Neural cell (in vitro differentiated cells): ENCODE data around the gene ACTR3C. TPM values are rescaled to one million over a fixed set of nuclear protein-coding genes. Genes with fewer than 3 reads are reported as not detected.

ENCODE experiments used
- H2AFZ ChIP-seq: fragments of 200-600, 300-800 bp; sonication (generic), shearing (Covaris generic); 2 replicates; pipeline ENCODE4 v1.6.0; 2014; ENCODE audit warnings: low read depth, mild to moderate bottlenecking, antibody characterized with exemption, low read length, moderate library complexity
- H3F3A ChIP-seq: fragments of 200-600 bp; shearing (Covaris generic); 2 replicates; pipeline ENCODE4 v1.6.1; 2016; ENCODE audit warnings: mild to moderate bottlenecking, moderate library complexity, mixed read lengths, antibody characterized with exemption, low read length; ENCODE audit not compliant: insufficient read depth, poor library complexity, severe bottlenecking
- H3K27ac ChIP-seq: fragments of 200-600, 300-800 bp; sonication (generic), shearing (Covaris generic); 2 replicates; pipeline ENCODE4 v1.5.1; 2014; ENCODE audit warnings: mild to moderate bottlenecking, low read length, moderate library complexity
- H3K27me3 ChIP-seq: fragments of 300-800, 200-600 bp; sonication (generic), shearing (Covaris generic); 2 replicates; pipeline ENCODE4 v1.6.0; 2014; ENCODE audit warnings: mild to moderate bottlenecking, low read depth, low read length, moderate library complexity; ENCODE audit not compliant: insufficient read depth
- H3K36me3 ChIP-seq: fragments of 300-800, 200-600 bp; sonication (generic), shearing (Covaris generic); 2 replicates; pipeline ENCODE4 v1.5.1; 2014; ENCODE audit warnings: mild to moderate bottlenecking, antibody characterized with exemption, low read length, moderate library complexity; ENCODE audit not compliant: insufficient read depth
- H3K4me2 ChIP-seq: fragments of 300-800, 200-600 bp; sonication (generic), shearing (Covaris generic); 2 replicates; pipeline ENCODE4 v1.6.0; 2014; ENCODE audit warnings: mild to moderate bottlenecking, low read length
- H3K4me3 ChIP-seq: fragments of 300-800, 200-600 bp; sonication (generic), shearing (Covaris generic); 2 replicates; pipeline ENCODE4 v1.5.1; 2014; ENCODE audit warnings: mild to moderate bottlenecking, low read length, moderate library complexity
- H3K79me2 ChIP-seq: fragments of 200-600 bp; shearing (Covaris generic); replicated peaks from 2 replicates; pipeline ENCODE4 v1.6.0; 2014; ENCODE audit warnings: mild to moderate bottlenecking, low read length, moderate library complexity; ENCODE audit not compliant: insufficient read depth
- H3K9ac ChIP-seq: fragments of 300-800, 200-600 bp; sonication (generic), shearing (Covaris generic); 2 replicates; pipeline ENCODE4 v1.6.1; 2016; ENCODE audit warnings: mild to moderate bottlenecking, low read length, mixed read lengths
- H3K9me2 ChIP-seq: fragments of 200-600 bp; shearing (Covaris generic); 2 replicates; pipeline ENCODE4 v1.6.1; 2016; ENCODE audit warnings: mild to moderate bottlenecking, low read length, mixed read lengths; ENCODE audit not compliant: insufficient read depth
- H3K9me3 ChIP-seq: fragments of 200-600, 300-800 bp; sonication (generic), shearing (Covaris generic); 2 replicates; pipeline ENCODE4 v1.6.1; 2016; ENCODE audit warnings: mild to moderate bottlenecking, mixed run types, low read length, moderate library complexity, mixed read lengths
- H4K20me1 ChIP-seq: fragments of 200-600 bp; shearing (Covaris generic); 2 replicates; pipeline ENCODE4 v1.6.1; 2016; ENCODE audit warnings: mild to moderate bottlenecking, mixed run types; ENCODE audit not compliant: insufficient read depth
- CTCF ChIP-seq: fragments of 450-650 bp; IDR thresholded peaks from 2 replicates; pipeline ENCODE4 v1.5.1; 2014; ENCODE audit warnings: antibody characterized with exemption, mild to moderate bottlenecking, moderate library complexity; ENCODE audit not compliant: poor library complexity, severe bottlenecking
- EP300 ChIP-seq: fragments of 450-650 bp; conservative IDR thresholded peaks from 2 replicates; pipeline ENCODE4 v1.6.1; 2014; ENCODE audit warnings: antibody characterized with exemption, mild to moderate bottlenecking, moderate library complexity; ENCODE audit not compliant: poor library complexity, severe bottlenecking
- EZH2 ChIP-seq: fragments of 200-600, 300-800 bp; shearing (Covaris generic), sonication (generic); IDR thresholded peaks from 2 replicates; pipeline ENCODE4 v1.6.1; 2014; ENCODE audit warnings: antibody characterized with exemption, low read length, borderline replicate concordance, mild to moderate bottlenecking; ENCODE audit not compliant: insufficient read depth, poor library complexity, severe bottlenecking
- MXI1 ChIP-seq: fragments of 450-650 bp; conservative IDR thresholded peaks from 2 replicates; pipeline ENCODE4 v1.6.1; 2014; ENCODE audit warnings: antibody characterized with exemption, mild to moderate bottlenecking; ENCODE audit not compliant: poor library complexity, severe bottlenecking
- POLR2AphosphoS5 ChIP-seq: IDR thresholded peaks from 2 replicates; pipeline ENCODE4 v1.6.1; 2012
- RAD21 ChIP-seq: fragments of 450-650 bp; conservative IDR thresholded peaks from 2 replicates; pipeline ENCODE4 v1.6.1; 2014; ENCODE audit warnings: antibody characterized with exemption, mild to moderate bottlenecking, moderate library complexity
- REST ChIP-seq: IDR thresholded peaks from 2 replicates; pipeline ENCODE4 v1.6.1; 2012; ENCODE audit warnings: borderline replicate concordance
- SMC3 ChIP-seq: fragments of 450-650 bp; conservative IDR thresholded peaks from 2 replicates; pipeline ENCODE4 v1.6.1; 2014; ENCODE audit warnings: antibody characterized with exemption, mild to moderate bottlenecking, moderate library complexity; ENCODE audit not compliant: poor library complexity
- TAF1 ChIP-seq: IDR thresholded peaks from 2 replicates; pipeline ENCODE4 v1.6.1; 2012; ENCODE audit warnings: low read depth
- polyA plus RNA-seq: library from polyadenylated mRNA; depleted of rRNA; stranded (reverse); fragments of >200 nt; gene quantifications from 2 replicates; pipeline ENCODE4 v1.2.3, GENCODE V29; 2014

The ACTR3C gene
- polyA plus RNA-seq, 1 donor from 2014 or later, result not detected

GRCh38 chr7:150370612-150371071, 47.3 kb upstream of the ACTR3C start:
- H3K79me2 ChIP-seq, result peaks cover 34% of the 10 kb centered on the region
- no peaks in the 10 kb centered on the region for H3K9me3 ChIP-seq
- peak overlapping the region; percentile 28 for H3K27ac ChIP-seq
- no peaks in the 10 kb centered on the region for H3F3A ChIP-seq
- no peak for TF ChIP-seq SMC3
- TF ChIP-seq RAD21, result no peak
- no peak for TF ChIP-seq REST
- no peak for TF ChIP-seq POLR2AphosphoS5
- TF ChIP-seq EZH2, result no peak
- TF ChIP-seq EP300, result no peak
- no peak for TF ChIP-seq CTCF
- no peak for TF ChIP-seq MXI1
- no peak for TF ChIP-seq TAF1
- H3K4me3 ChIP-seq, result peak overlapping the region; percentile 98
- H3K9ac ChIP-seq, result peak overlapping the region; percentile 95
- H3K27me3 ChIP-seq, result no peaks in the 10 kb centered on the region
- no peaks in the 10 kb centered on the region for H4K20me1 ChIP-seq
- no peaks in the 10 kb centered on the region for H3K9me2 ChIP-seq
- H3K4me2 ChIP-seq, result peak overlapping the region; percentile 55
- H2AFZ ChIP-seq, result no peak overlapping the region
- H3K36me3 ChIP-seq, result no peaks in the 10 kb centered on the region

- Histone ChIP-seq H3K4me2 (peak overlapping the region; percentile 62), H3K27ac (peak overlapping the region; percentile 83), H3K9me2 (no peaks in the 10 kb centered on the region), H3K9ac (peak overlapping the region; percentile 95), H3K36me3 (no peaks in the 10 kb centered on the region), H3K4me3 (peak overlapping the region; percentile 98), H3K9me3 (no peaks in the 10 kb centered on the region), H3F3A (no peaks in the 10 kb centered on the region), H4K20me1 (no peaks in the 10 kb centered on the region), H3K79me2 (peaks cover 34% of the 10 kb centered on the region), H2AFZ (peak overlapping the region; percentile 76), H3K27me3 (no peaks in the 10 kb centered on the region)
- TF ChIP-seq SMC3, result no peak
- no peak for TF ChIP-seq MXI1
- no peak for TF ChIP-seq EZH2
- TF ChIP-seq POLR2AphosphoS5, result no peak
Measured at GRCh38 chr7:150369748-150370501, 46.6 kb upstream of the ACTR3C start.
